NCI-H1092 (cell line): ENCODE data around the gene KCNK4.
"Not testable (repeated sequence)": the region's sequence is repeated elsewhere in the genome, so short reads cannot be mapped to it uniquely, and the experiment has no call there.

ENCODE experiments used
- DNase-seq: peaks from one replicate; lab custom pipeline; 2025; lab: John Stamatoyannopoulos, UW

Gene KCNK4

GRCh38 chr11:64306876-64307622, 15.9 kb downstream of the KCNK4 start:
- no peak for DNase-seq

DNA sequence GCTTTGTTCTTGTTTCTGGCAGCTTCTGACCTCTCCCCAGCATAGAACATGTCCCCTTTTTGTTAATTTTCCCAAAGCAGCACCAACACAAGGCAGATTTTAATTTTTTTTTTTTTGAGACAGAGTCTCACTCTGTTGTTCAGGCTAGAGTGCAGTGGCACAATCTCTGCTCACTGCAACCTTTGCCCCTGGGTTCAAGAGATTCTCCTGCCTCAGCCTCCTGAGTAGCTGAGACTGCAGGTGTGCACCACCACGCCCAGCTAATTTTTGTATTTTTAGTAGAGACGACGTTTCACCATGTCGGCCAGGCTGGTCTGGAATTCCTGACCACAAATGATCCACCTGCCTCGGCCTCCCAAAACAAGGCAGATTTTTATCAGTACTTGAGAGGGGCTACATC, 16.7 kb downstream of the KCNK4 start:
- DNase-seq: not testable (repeated sequence)

GRCh38 chr11:64312947-64313346, 21.8 kb downstream of the KCNK4 start:
- no peak for DNase-seq

- DNase-seq: no peak
These were observed 22.5 kb downstream of the KCNK4 start for GRCh38 chr11:64313491-64314145.

DNA sequence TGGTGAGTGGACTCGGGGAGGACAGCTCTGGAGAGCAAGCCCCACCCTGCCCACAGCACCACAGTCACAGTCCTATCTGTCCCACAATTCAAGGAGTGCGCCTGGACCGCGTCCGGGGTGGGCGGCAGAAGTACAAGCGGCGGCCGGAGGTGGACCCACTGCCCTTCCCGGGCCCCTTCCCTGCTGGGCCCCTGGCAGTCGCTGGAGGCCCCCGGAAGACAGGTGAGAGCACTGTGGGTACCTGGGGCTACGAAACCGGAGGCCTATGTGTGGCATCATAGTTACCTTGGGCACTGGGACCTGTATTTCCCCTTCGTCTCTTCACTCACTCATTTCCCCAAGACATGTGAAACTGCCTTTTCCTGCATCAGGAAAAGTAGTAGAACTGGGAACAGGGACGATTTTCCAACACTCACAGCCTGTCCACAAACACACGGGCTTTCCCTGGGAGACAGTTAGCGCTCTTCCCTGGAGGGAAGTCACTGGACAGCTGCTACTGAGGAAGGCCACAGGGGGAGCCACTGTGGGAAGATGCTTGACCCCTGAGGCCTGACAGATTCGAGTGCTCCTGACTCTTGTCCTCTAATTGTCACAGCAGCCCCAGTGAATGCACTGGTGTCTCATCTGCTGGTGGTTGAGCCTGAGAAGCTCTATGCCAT, 23.2 kb downstream of the KCNK4 start:
- no peak for DNase-seq

GRCh38 chr11:64314805-64315561, 23.9 kb downstream of the KCNK4 start:
- no peak for DNase-seq

DNA sequence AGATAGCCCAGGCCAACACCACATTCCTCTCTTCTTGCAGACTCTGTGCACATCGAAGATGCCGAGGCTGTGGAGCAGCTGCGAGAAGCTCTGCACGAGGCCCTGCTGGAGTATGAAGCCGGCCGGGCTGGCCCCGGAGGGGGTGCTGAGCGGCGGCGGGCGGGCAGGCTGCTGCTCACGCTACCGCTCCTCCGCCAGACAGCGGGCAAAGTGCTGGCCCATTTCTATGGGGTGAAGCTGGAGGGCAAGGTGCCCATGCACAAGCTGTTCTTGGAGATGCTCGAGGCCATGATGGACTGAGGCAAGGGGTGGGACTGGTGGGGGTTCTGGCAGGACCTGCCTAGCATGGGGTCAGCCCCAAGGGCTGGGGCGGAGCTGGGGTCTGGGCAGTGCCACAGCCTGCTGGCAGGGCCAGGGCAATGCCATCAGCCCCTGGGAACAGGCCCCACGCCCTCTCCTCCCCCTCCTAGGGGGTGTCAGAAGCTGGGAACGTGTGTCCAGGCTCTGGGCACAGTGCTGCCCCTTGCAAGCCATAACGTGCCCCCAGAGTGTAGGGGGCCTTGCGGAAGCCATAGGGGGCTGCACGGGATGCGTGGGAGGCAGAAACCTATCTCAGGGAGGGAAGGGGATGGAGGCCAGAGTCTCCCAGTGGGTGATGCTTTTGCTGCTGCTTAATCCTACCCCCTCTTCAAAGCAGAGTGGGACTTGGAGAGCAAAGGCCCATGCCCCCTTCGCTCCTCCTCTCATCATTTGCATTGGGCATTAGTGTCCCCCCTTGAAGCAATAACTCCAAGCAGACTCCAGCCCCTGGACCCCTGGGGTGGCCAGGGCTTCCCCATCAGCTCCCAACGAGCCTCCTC, 24.8 kb downstream of the KCNK4 start:
- not testable (repeated sequence) for DNase-seq

- peak; percentile 16 for DNase-seq
These were observed 25.7 kb downstream of the KCNK4 start for GRCh38 chr11:64316672-64317324.

- DNase-seq: peak; percentile 99
These were observed 26.3 kb downstream of the KCNK4 start, which contains the start of gene TRMT112 for GRCh38 chr11:64317325-64317960. Gene TRMT112, minus strand, starts transcription at chr11:64317559. Its CDS starts 33 bp downstream, at chr11:64317526.

- peak; percentile 97 for DNase-seq
These were observed 27.1 kb downstream of the KCNK4 start, which contains the start of gene PRDX5 for GRCh38 chr11:64317961-64318765. Gene PRDX5, plus strand, starts transcription at chr11:64318121. Its CDS starts 95 bp downstream, at chr11:64318216.

DNA sequence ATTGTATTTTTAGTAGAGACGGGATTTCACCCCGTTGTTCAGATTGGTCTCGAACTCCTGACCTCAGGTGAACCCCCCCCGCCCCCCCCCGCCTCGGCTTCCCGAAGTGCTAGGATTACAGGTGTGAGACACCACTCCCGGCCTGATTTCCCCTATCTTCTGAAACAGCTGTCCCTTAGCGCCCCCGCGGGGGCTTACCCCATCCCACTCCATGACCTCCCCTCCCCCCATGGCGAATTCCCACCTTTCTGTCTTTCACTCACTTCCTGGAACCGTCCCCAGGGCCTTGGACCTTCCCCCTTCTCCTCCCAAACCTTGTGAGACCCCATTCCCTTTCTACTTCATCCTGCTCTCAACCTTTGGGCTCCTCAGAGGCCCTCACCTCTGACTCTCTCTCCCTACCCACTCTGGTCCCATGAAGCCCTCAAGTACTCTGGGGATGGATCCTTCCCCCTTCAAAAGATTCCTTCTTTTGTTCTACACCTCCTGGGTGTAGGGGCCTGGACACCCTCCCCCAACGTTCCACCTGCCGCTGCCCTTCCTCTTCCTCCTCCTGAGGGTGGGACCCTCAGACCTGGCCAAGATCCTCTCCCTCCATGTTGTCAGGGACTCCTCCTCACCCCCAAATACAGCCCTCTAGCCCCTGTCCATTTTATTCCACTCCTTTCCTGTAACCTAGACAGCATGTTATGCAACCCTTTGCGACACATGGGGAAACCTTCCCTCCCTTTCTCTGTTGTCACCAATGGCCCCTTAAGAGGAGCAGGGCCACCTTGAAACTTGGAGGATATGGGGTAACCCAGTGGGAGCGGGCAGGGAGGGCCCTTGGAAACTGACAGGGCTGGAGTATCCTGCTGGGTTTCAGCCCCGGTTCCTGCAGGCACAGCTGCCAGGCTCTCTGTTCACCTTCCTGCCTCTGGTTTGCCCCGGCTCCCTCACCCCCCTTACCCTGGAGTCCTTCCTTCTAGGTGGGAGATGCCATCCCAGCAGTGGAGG, 28.0 kb downstream of the KCNK4 start:
- no peak for DNase-seq

GRCh38 chr11:64320556-64320955, 29.5 kb downstream of the KCNK4 start:
- no peak for DNase-seq

DNA sequence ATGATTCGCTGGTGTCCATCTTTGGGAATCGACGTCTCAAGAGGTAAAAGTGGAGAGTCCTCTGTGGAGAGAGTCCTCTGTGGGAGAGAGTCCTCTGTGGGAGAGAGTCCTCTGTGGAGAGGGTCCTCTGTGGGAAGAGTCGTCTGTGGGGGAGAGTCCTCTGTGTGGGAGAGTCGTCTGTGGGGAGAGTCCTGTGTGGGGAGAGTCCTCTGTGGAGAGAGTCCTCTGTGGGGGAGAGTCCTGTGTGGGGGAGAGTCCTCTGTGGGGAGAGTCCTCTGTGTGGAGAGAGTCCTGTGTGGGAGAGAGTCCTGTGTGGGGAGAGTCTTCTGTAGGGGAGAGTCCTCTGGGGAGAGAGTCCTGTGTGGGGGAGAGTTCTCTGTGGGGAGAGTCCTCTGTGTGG, 29.9 kb downstream of the KCNK4 start:
- DNase-seq: no peak

GRCh38 chr11:64321533-64321932, 30.4 kb downstream of the KCNK4 start:
- no peak for DNase-seq

DNA sequence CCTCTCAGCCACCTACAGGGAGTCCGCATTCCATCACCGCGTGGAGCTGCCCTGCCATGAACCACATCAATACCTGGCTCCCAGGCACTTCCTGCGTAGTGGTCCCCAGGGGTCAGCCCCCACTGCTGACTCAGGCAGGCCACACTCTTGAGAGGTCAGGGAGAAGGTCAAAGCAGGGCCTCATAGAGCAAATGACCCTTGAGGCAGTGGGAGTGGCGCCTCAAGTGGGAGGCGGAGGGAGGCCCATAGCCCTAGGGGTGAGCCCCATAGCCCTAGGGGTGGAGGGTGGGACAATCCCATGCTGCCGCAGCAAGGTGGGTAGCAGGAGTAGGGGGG, 31.8 kb downstream of the KCNK4 start:
- DNase-seq: no peak

DNA sequence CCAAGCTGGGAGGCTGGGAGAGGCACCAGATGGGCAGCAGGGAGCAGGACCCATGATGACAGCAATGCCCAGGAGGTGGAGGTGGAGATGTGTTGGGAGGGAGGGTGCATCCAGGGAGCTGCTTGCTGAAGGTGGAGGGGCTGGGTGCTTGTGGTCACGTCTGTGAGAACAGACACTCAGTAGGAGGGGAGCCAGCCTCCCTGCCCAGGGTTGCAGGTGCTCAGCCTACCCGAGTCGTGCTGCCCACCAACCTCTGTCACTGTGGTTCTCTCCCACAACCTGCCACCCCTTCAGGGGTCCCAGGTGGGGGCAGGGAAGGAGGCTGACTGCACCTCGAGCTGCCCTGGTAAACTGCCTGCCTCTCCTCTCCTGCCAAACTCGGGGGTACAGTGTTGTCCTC, 32.3 kb downstream of the KCNK4 start:
- DNase-seq: no peak

DNA sequence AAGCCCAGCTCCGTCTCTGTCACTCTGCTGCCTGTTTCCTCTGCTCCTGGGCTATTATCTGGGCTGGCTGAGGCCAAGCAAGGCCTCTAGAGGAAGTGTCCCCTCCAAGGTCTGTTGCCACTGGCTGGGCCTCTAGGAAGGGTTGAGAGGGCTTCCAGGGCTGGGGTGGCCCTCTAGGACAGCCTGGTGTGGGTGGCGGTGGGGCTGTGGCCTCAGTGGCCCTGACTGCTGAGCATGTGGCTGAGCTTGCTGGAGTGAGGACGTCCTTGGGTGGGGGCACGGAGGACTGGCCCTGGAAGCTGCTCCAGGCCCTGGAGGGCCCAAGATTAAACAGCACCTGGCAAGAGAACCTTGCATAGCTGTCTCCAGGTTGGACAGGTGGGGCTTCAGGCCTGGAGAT, 32.9 kb downstream of the KCNK4 start:
- DNase-seq: not testable (repeated sequence)
